NAMALWA (cell line): ENCODE results near the gene LIPE.

Experiments
- DNase-seq: peaks from one replicate; pipeline ENCODE4 v3.0.0-alpha.2; 2015; ENCODE audit warnings: low spot score

Gene LIPE

DNA sequence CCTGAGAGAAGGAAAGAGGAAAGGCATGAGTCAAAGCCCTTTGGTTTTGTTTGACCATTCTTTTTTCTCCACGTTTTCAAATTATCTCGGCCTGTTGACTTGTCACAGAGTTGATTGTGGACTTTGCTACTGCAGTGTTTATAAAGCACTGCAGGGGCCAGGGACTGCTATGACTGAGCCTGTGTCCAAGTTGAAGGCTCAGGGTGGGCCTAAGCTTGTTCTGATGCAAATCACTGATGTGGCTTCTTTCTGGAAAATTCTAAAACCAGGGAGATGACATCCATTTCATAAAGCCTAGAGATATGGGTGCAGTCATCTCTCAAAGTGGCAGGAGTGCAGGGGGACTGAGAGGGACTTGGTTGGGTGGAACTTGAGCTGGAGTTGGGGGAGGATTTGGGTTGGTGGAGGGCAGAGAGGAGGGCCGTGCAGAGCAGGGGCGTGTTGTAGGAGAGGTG is 16.8 kb upstream of the LIPE start:
- no peak for DNase-seq

- no peak for DNase-seq
These were observed 15.6 kb upstream of the LIPE start, which contains the start of gene CXCL17 for GRCh38 chr19:42442833-42443232. Gene CXCL17 (minus strand): TSS chr19:42442946. CDS start chr19:42442832, 114 bp downstream.

GRCh38 chr19:42441049-42441445 is 13.9 kb upstream of the LIPE start:
- no peak for DNase-seq

GRCh38 chr19:42440357-42441048 is 13.3 kb upstream of the LIPE start:
- peak; percentile 88 for DNase-seq

- DNase-seq, result no peak
These were observed 8.8 kb upstream of the LIPE start for GRCh38 chr19:42436006-42436405.

- DNase-seq, result no peak
These were observed 8.1 kb upstream of the LIPE start for GRCh38 chr19:42435316-42435715.

DNA sequence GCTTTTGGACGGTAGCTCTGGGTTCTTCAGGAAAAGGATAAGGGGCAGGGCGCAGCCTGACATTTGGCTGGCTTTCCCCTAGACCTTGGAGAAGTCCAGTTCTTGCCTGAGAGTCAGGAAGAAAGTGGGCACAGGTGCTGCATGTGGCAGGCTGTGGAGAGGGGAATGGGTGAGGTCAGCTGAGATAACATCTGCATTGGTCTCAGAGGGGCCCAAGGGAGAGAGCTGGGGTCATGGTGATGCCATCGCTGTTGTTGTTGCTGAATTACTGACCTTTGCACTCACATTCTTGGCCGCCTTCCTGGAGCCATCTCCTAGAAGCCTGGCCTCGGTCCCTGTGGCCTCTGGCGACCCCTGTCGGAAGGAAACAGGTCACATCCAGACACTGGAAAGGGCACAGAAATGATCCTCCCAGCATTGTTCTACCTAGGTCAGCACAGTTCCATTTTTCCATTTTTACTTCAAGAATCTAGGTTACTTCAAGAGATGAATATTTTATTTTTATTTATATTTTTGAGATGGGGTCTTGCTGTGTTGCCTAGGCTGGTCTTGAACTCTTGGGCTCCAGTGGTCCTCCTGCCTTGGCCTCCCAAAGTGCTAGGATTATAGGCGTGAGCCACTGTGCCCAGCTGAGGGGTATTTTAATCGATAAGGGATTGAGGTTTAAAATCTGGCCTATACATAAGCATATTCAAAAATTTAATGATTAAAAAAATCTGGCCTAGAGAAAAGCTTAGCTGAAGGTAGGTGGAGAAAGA is 6.5 kb upstream of the LIPE start:
- peak; percentile 72 for DNase-seq

DNA sequence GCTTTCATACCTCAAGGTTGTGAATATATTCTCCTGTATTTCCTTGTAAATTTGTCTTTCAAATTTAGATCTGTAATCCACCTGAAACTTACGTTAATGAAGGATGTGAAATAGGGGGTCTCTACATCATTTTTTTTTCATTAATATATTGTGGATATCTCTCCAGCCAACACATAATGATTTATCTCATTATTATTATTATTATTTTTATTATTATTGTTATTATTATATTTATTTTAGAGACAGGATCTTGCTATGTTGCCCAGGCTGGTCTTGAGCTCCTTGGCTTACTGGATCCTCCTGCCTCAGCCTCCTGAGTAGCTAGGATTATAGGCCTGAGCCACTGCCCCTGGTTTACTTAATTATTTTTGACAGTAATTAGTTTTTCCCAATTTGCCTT is 4.3 kb upstream of the LIPE start:
- DNase-seq, result no peak

DNA sequence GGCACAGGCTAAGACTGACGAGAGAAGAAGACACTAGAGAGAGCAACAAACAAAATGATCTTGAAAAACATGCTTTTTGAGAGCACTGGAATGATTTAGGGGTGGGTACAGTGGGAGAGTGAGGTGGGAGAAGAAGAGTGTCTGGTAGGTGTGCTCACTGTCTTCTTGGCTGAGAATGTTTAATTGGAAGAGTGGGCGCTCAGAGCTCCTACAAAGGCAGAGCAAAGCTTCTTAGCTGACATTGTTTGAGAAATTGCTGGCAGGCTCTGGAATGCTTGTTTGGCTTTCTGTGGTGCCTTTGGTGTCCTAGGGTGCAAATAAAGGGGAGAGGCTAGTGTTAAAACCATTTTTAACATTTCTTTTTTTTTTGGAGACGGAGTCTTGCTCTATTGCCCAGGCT is 1.5 kb upstream of the LIPE start:
- DNase-seq, result no peak

DNA sequence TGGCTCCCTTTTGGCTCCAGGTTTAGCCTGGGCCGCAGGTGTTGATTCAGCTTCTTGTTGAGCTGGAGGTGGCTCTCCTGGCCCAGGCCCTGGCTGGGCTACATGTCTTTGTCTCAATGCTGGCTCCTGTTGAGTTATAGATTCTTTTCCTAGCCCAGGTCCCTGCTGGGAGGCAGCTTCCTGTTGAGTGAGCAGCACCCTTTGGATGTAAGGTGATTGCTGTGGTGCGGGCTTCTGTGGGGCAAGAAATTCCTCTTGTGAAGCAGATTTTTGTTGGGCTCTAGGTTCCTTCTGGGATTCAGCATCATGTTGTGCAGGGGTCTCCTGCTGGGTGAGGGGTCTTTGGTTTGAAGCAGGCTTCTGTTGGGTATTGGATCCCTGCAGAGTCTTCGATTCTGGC is 545 bp downstream of the LIPE start:
- no peak for DNase-seq

- DNase-seq, result no peak
These were observed 2.5 kb downstream of the LIPE start for GRCh38 chr19:42424712-42425131.

DNA sequence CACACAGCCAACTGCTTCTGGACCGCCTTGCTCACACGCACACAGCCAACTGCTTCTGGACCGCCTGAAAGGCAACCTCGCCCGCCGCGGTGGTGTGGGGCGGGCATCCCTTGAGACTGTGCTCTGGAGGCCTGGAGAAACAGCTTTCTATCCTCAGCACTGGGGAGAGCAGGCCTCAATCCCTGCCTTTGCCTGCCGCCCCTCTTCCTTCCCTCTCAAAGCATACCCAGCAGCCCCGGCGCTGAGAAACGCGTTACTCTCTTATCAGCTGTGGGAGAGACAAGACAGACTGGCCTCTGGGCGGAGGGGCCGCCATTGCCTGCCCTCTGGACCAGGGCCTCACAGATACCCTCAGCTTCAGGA is 2.9 kb downstream of the LIPE start:
- no peak for DNase-seq

- DNase-seq, result peak; percentile 96
These were observed 3.5 kb downstream of the LIPE start for GRCh38 chr19:42423462-42424344.

DNA sequence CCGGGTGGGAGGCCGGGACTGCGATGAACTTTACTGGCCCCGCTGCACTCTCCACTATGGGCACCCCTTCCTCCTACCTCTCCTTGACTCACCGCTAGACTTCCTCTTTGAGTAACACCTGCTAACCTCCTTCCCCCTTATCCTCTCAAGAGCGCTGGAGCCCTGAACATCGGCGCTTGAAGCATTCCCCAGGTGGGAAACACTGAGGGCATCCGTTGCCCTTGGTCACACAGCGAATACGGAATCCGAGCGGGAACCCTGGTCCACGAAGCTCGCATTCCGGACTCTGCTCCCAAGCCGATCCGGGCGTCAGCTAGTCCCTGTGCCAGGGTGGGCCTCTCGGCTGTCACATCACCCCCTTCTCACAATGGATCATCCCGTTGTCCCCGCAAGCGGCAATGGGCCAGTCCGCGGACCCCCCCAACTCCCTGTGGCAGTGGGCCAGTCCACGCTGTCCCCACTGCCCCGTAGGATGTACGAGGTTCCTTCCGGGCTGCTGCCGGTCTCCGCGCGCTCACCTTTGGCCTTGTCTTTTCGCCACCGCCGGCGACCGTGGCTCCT is 4.2 kb downstream of the LIPE start:
- peak; percentile 78 for DNase-seq

DNA sequence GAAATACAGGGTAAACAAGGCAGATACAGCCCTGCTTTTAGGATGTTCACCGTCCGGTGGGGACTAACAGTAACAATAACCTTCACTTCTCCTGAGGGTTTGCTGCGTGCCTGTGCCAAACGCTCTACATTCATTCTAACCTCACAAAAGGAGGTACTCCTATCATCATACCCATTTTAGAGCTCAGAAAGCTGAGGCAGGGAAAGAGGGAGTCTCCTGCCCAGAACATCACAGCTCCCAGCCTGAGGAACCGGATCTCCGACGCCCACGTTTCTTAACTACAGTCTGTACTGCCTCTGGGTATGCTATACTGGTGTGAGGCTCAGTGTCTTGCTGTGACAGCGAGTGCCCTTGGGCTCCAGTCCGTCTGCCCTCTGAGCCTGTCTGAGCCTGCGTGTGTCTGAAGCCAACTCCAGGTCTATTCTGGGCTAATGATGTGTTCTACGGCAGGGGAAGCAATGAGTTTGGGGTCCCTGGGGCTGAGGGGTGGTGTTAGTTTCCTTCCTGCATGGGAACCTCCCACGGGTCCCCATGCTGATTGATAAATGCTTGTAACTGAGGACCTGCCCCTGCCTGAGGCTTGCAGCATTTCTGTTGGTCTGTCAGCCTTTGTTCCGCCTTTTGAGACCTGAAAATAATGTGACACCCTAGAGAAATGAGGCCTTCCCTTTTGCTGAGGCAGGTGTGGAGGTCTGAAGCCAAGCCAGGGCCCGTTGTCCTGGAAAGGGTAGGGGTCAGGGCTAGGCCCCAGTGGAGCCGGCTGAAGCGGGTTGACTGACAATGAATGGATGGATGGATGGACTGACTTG is 4.9 kb downstream of the LIPE start:
- DNase-seq, result peak; percentile 65

DNA sequence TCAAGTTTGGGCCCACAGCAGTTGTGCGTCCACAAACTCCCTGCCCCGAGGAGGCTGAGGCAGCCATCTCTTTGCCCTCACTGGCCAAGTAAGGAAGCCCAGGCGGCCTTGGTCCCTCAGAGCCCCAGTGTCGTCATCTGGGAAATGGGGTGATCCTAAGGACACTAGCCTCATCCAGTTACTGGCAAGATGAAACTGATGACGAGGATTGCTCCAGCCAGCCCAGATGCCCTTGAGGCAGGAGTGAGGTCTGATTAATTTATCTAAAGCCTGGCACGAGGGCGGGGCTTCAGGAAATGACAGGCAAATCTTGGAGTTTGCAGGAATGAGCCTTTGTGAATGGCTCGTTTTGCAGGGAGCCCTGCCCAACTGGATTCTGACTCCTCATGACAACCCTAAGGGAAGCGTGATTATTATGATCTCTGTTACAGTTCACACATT is 5.6 kb downstream of the LIPE start:
- no peak for DNase-seq

DNA sequence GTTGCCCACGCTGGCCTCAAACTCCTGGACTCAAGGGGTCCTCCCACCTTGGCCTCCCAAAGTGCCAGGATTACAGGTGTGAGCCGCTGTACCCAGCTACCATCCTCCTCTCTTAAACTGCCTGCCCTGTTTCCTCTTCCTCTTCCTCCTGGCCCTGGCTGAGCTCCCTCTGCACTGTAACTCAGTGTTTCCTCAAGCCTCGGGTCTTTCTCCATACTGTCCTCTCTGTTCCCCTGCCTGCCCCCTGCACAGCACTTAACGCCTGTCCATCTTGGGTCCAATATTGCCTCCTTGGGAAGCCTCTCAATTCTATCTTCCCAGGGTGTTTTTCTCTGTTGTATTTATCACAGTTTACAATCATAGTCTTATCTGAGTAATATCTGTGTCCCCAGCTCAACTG is 6.1 kb downstream of the LIPE start:
- DNase-seq, result no peak

DNA sequence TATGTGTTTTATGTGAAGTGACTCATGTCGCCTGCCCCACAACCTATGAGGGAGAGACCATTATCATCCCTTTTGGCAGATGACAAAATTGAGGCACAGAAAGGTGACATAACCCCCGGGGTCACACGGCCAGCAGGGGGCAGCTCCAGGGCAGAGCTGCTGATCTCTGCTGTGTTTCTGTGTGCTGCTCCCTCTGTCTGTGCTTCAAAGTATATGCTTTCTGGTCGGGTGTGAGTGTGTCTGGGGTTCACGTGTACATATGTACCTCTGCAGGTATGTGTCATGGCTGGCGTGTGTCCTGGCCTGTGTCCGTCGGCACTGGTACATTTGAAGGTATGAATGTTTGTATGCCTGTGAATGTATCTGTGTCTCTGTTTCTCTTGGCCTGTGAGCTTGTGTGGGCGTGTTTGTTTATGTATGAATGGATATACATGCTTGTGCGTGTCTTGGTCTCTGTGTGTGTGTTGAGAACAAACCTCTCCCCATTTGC is 7.1 kb downstream of the LIPE start:
- peak; percentile 92 for DNase-seq

- DNase-seq, result no peak
These were observed 7.9 kb downstream of the LIPE start for GRCh38 chr19:42419309-42419708.

GRCh38 chr19:42412661-42413076 is 14.5 kb downstream of the LIPE start:
- no peak for DNase-seq

DNA sequence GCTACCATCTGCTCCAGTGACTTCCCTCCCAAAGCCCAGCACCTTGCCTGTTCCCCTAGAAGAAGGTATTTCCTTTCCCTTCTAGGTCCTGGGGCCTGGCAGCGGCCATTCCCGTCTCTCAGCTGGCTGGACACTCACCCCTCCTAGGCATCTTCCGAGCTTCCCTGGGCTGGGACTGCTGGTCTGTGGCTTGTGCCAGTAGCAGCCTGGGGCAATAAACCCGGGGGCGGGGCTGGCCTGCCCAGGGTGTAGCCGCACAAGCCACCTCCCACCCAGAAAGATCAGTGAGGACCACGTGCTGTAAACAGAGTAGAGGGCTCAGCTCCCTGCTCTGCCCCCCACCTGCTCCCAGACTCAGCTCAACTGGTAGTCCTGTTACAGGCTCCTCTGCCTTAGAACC is 15.0 kb downstream of the LIPE start:
- no peak for DNase-seq
